Measurements from ENCODE around the gene TNS3. TPM values are rescaled to one million over a fixed set of nuclear protein-coding genes. Genes with fewer than 3 reads are reported as not detected.

The TNS3 gene
- total RNA-seq, 1 experiment from 2014 or later, result 9.5 TPM

- peak; percentile 69 for TF ChIP-seq CTCF (conservative IDR thresholded peaks at IDR 0.05)
- H3K27ac ChIP-seq (ENCODE audit: insufficient read length, low read depth, low read length), result no peak overlapping the region
- no peaks in the 10 kb centered on the region for H3K4me1 ChIP-seq (ENCODE audit: insufficient read depth, low read length)
- no peaks in the 10 kb centered on the region for H4K20me1 ChIP-seq (ENCODE audit: control insufficient read depth, insufficient read depth, insufficient read length)
- no CpG with 5 or more reads among the region's 6 CpGs for WGBS (ENCODE audit: extremely low coverage, insufficient read length, low lambda C conversion rate)
- no peak overlapping the region for H2BK20ac ChIP-seq (ENCODE audit: low read depth, low read length, poor library complexity, severe bottlenecking)
- no peak overlapping the region for H3K27ac Mint-ChIP-seq
- no peak overlapping the region for H3K4me2 ChIP-seq (ENCODE audit: insufficient read depth, insufficient read length, low read length)
- no peak overlapping the region for H4K8ac ChIP-seq (replicated peaks; ENCODE audit: insufficient read length, low read depth, low read length)
- no peaks in the 10 kb centered on the region for H3K23me2 ChIP-seq (ENCODE audit: insufficient read length, low read depth, low read length, poor library complexity, severe bottlenecking)
- no peak overlapping the region for H3T11ph ChIP-seq (ENCODE audit: low read length)
- no peaks in the 10 kb centered on the region for H3K79me1 ChIP-seq (ENCODE audit: insufficient read depth, low read depth, low read length, poor library complexity, severe bottlenecking)
- H3K4me3 Mint-ChIP-seq, result no peak overlapping the region
- H3K9me3 ChIP-seq (ENCODE audit: control insufficient read depth, low read depth, low read length), result no peaks in the 10 kb centered on the region
- H3K9ac ChIP-seq (ENCODE audit: extremely low read depth, insufficient read length, low read length), result no peak overlapping the region
- peaks cover 7 to 13% of the 10 kb centered on the region in 2 experiments for H3K4me1 Mint-ChIP-seq
- no peak overlapping the region for H2BK12ac ChIP-seq (ENCODE audit: insufficient read length, low read depth, low read length)
- H3K27me3 ChIP-seq (ENCODE audit: insufficient read depth, low read length), result no peaks in the 10 kb centered on the region
- no peak overlapping the region for H4K5ac ChIP-seq (ENCODE audit: insufficient read length, low read depth, low read length)
- H3K14ac ChIP-seq (ENCODE audit: insufficient read depth, low read length), result no peak overlapping the region
- no peak overlapping the region for H4K91ac ChIP-seq (ENCODE audit: insufficient read length, low read depth, low read length)
- no peaks in the 10 kb centered on the region; a peak in 2 of 7 replicates for H3K36me3 Mint-ChIP-seq (ENCODE audit: insufficient read depth in 1 of 3, low read depth in 3 of 3)
- no peak overlapping the region for H2BK120ac ChIP-seq (ENCODE audit: low read depth, low read length, poor library complexity, severe bottlenecking)
- H3K27me3 Mint-ChIP-seq (ENCODE audit: low read depth), result no peaks in the 10 kb centered on the region
- no peak overlapping the region for H2AFZ ChIP-seq (ENCODE audit: low read length)
- H2AK5ac ChIP-seq (ENCODE audit: insufficient read length, low read length), result no peak overlapping the region
- peak; percentile 73 for DNase-seq
- no peak overlapping the region for H3K18ac ChIP-seq (ENCODE audit: insufficient read length, low read depth, low read length)
- no peak overlapping the region for H3K56ac ChIP-seq (ENCODE audit: insufficient read length, low read depth, low read length)
- H3K23ac ChIP-seq (ENCODE audit: insufficient read length, low read depth, low read length), result no peak overlapping the region
- H2BK15ac ChIP-seq (ENCODE audit: low read depth, low read length), result no peak overlapping the region
- H3K79me2 ChIP-seq (ENCODE audit: insufficient read depth, low read length), result no peaks in the 10 kb centered on the region
- H3K4ac ChIP-seq (ENCODE audit: low read depth, low read length), result no peak overlapping the region
- no peaks in the 10 kb centered on the region for H3K9me3 Mint-ChIP-seq
- no peak overlapping the region for H2BK5ac ChIP-seq (ENCODE audit: insufficient read length, low read length)
These were observed 280.8 kb downstream of the TNS3 start for GRCh38 chr7:47301105-47301477.
